Lower lobe of right lung (tissue), 2 donors: ENCODE measurements around the gene RELCH. TPM values are rescaled to one million over a fixed set of nuclear protein-coding genes. Genes with fewer than 3 reads are reported as not detected.

Source experiments
- ATAC-seq, 2 donors: fragments of 200-7000 bp; cut with Tn5 transposase; one replicate each; pipeline ENCODE4 v1.9.1; 2020 to 2022; ENCODE audit warnings: mild to moderate bottlenecking in 2 of 2, moderate library complexity in 2 of 2
- DNase-seq: peaks from one replicate; pipeline ENCODE4 v3.0.0-alpha.2; 2020
- H3K27ac ChIP-seq: fragments of 200-600 bp; one replicate; pipeline ENCODE4 v1.8.0; 2022
- H3K27me3 ChIP-seq: fragments of 200-600 bp; one replicate; pipeline ENCODE4 v1.8.0; 2022; ENCODE audit warnings: low read depth
- H3K36me3 ChIP-seq: fragments of 200-600 bp; one replicate; pipeline ENCODE4 v1.8.0; 2022; ENCODE audit warnings: mild to moderate bottlenecking
- H3K4me1 ChIP-seq: fragments of 200-600 bp; one replicate; pipeline ENCODE4 v1.8.0; 2022
- H3K4me3 ChIP-seq: fragments of 200-600 bp; one replicate; pipeline ENCODE4 v1.8.0; 2022; ENCODE audit warnings: mild to moderate bottlenecking
- H3K9me3 ChIP-seq: fragments of 200-600 bp; one replicate; pipeline ENCODE4 v1.8.0; 2022
- CTCF ChIP-seq: fragments of 200-600 bp; IDR thresholded peaks from one replicate; pipeline ENCODE4 v1.8.0; 2022; ENCODE audit warnings: antibody characterized with exemption, mild to moderate bottlenecking
- intact Hi-C: fragments of 100-400 bp; cut with DNase I; formaldehyde crosslinking; loops from one replicate; pipeline ENCODE4 v1.11.0; 2022
- total RNA-seq: library from RNA; stranded (reverse); fragmentation: NEBNext Ultra II Directional; extraction: Animal tissue kit (Norgen Biotek cat#: 25700); gene quantifications from one replicate; pipeline ENCODE4 v1.2.1, GENCODE V29; 2021
- donor health status: DM: no; HTN: yes; CAD: no; lungs with severe emphysema.

RELCH gene
- total RNA-seq, 1 donor from 2014 or later = 29.9 TPM

GRCh38 chr18:62332964-62333695 lies 146.1 kb downstream of the RELCH start:
- H3K27me3 ChIP-seq = peaks cover 26% of the 10 kb centered on the region
- H3K27ac ChIP-seq = no peak overlapping the region
- intact Hi-C loops = no loop called here
- peaks cover 29% of the 10 kb centered on the region for H3K4me1 ChIP-seq
- H3K4me3 ChIP-seq = no peak overlapping the region
- DNase-seq = no peak
- ATAC-seq = no peak
- TF ChIP-seq CTCF = no peak
- H3K9me3 ChIP-seq = no peaks in the 10 kb centered on the region
- no peaks in the 10 kb centered on the region for H3K36me3 ChIP-seq

- no peak for DNase-seq
- Histone ChIP-seq H3K27ac (no peak overlapping the region), H3K4me3 (no peak overlapping the region), H3K9me3 (no peaks in the 10 kb centered on the region), H3K4me1 (peaks cover 28% of the 10 kb centered on the region), H3K27me3 (peaks cover 21% of the 10 kb centered on the region), H3K36me3 (no peaks in the 10 kb centered on the region)
- intact Hi-C loops = no loop called here
- ATAC-seq = peak in 1 of 2 donors; percentile 19
- no peak for TF ChIP-seq CTCF
Measured at GRCh38 chr18:62334120-62334519, 147.1 kb downstream of the RELCH start.

GRCh38 chr18:62335494-62335893 lies 148.4 kb downstream of the RELCH start:
- intact Hi-C loops = no loop called here
- Histone ChIP-seq H3K9me3 (no peaks in the 10 kb centered on the region), H3K4me1 (peaks cover 20% of the 10 kb centered on the region), H3K27ac (no peak overlapping the region), H3K27me3 (peaks cover 13% of the 10 kb centered on the region), H3K4me3 (no peak overlapping the region), H3K36me3 (no peaks in the 10 kb centered on the region)
- TF ChIP-seq CTCF = no peak
- no peak for DNase-seq
- no peak for ATAC-seq

- Histone ChIP-seq H3K9me3 (no peaks in the 10 kb centered on the region), H3K4me1 (peaks cover 10% of the 10 kb centered on the region), H3K36me3 (no peaks in the 10 kb centered on the region), H3K27me3 (peaks cover 10% of the 10 kb centered on the region), H3K27ac (no peak overlapping the region), H3K4me3 (no peak overlapping the region)
- DNase-seq (no peak), ATAC-seq (no peak)
- intact Hi-C loops = no loop called here
- TF ChIP-seq CTCF = no peak
Measured at GRCh38 chr18:62336618-62337017, 149.6 kb downstream of the RELCH start.

GRCh38 chr18:62337336-62337735 lies 150.3 kb downstream of the RELCH start:
- Histone ChIP-seq H3K27me3 (peaks cover 6% of the 10 kb centered on the region), H3K4me3 (no peak overlapping the region), H3K4me1 (peaks cover 5% of the 10 kb centered on the region), H3K9me3 (no peaks in the 10 kb centered on the region), H3K27ac (no peak overlapping the region), H3K36me3 (no peaks in the 10 kb centered on the region)
- TF ChIP-seq CTCF = no peak
- DNase-seq (no peak), ATAC-seq (no peak)
- intact Hi-C loops = no loop called here
